ENCODE measurements around the gene PLPPR4.
"Not testable (repeated sequence)": the region's sequence is repeated elsewhere in the genome, so short reads cannot be mapped to it uniquely, and the experiment has no call there.

Gene PLPPR4

DNA sequence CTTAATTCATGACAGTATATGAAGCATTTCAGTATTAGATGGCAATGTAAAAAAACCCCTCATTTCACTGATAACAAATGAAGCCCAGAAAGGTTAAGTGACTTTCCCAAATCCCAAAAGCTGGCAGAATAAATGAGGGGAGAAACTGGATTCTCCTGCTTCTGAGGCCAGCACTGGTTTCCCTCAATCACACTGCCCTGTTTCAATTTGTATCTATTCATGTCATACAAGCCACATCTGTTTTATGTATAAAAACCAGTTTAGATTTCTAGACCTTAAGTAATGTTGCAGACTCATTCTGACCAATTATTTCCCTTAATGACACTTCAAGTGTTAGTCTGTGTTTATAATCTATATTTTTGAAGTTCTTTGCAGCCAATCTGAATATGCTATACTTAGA, 16.8 kb downstream of the PLPPR4 start:
- TF ChIP-seq CTCF (IDR thresholded peaks at IDR 0.05; ENCODE audit: low read depth, low read length): no peak
- H3K4me3 ChIP-seq (ENCODE audit: low read depth, low read length): no peak overlapping the region

- TF ChIP-seq CTCF (IDR thresholded peaks at IDR 0.05; ENCODE audit: low read depth, low read length): no peak
- H3K4me3 ChIP-seq (ENCODE audit: low read depth, low read length): no peak overlapping the region
Measured at GRCh38 chr1:99282536-99282935, 18.2 kb downstream of the PLPPR4 start.

- H3K4me3 ChIP-seq (ENCODE audit: low read depth, low read length): not testable (repeated sequence)
Measured at GRCh38 chr1:99283521-99283920, 19.2 kb downstream of the PLPPR4 start.

DNA sequence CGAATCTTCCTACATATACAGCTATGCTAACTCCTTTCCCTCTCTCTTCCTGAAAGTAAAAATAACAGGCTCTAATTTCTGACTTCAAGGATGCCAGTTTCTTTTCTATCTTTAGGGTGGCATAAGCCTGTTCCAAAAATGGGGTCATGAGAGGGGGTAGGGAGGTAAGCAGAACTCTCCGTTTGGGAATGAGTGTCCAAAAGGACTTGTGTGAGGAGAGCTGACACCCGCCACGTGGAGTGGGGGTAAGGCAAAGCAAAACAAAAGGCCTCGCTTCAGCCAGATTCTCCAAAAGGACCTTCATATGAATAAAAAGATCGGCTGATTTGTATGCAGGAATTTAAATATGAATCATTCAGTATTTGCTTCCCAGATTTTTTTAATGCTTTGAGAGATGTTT, 28.6 kb downstream of the PLPPR4 start:
- H3K4me3 ChIP-seq (ENCODE audit: low read depth, low read length): no peak overlapping the region
- TF ChIP-seq CTCF (IDR thresholded peaks at IDR 0.05; ENCODE audit: low read depth, low read length): no peak

GRCh38 chr1:99297923-99298322, 33.6 kb downstream of the PLPPR4 start:
- H3K4me3 ChIP-seq (ENCODE audit: low read depth, low read length): no peak overlapping the region

DNA sequence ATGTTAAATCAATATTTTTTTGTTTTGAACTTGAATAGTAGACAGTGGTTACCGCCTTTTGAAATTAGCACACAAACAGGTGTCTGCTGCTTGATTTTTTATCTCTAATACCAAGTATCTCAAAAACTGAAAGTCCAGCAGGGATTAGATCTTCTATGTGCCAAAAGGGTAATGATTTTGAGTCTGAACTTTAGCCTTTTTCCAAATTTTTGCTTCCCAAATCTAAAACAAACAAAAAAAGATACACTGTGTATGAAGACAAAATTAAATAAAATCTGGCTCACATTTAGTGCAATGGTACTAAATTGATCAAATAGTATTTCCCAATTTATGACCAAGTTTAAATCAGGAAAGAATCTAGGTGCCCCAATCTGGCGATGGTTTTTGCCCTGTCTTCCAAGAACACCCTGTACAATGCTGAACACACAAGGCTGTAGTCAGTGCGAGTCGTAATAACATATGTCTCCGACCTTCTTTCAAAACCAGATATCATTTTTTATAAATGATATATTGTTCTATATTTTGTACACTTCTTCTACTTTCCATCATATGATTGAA, 40.5 kb downstream of the PLPPR4 start:
- no peak overlapping the region for H3K4me3 ChIP-seq (ENCODE audit: low read depth, low read length)
- TF ChIP-seq CTCF (IDR thresholded peaks at IDR 0.05; ENCODE audit: low read depth, low read length): no peak

More at GRCh38 chr1:99297923-99298322, 33.6 kb downstream of the PLPPR4 start:
- TF ChIP-seq CTCF (IDR thresholded peaks at IDR 0.05; ENCODE audit: low read depth, low read length): no peak

GRCh38 chr1:99305626-99306025, 41.3 kb downstream of the PLPPR4 start:
- H3K4me3 ChIP-seq (ENCODE audit: low read depth, low read length): no peak overlapping the region
- TF ChIP-seq CTCF (IDR thresholded peaks at IDR 0.05; ENCODE audit: low read depth, low read length): no peak

DNA sequence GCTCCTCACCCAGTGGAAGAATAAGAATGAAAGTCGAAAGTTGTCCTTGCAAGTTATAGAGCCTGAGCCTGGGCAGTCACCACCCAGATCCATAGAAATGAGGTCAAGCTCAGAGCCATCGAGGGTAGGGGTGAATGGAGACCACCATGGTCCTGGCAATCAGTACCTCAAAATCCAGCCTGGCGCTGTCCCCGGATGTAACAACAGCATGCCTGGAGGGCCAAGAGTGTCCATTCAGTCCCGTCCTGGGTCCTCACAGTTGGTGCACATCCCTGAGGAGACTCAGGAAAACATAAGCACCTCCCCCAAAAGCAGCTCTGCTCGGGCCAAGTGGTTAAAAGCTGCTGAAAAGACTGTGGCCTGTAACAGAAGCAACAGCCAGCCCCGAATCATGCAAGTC, 41.8 kb downstream of the PLPPR4 start:
- no peak overlapping the region for H3K4me3 ChIP-seq (ENCODE audit: low read depth, low read length)
- TF ChIP-seq CTCF (IDR thresholded peaks at IDR 0.05; ENCODE audit: low read depth, low read length): no peak
